Amniotic stem cell (primary cell): ENCODE results near the gene DAP3.
A peak's percentile ranks its signal among the peaks of the same experiment; 100 is the strongest.
"Not testable (repeated sequence)": the region's sequence is repeated elsewhere in the genome, so short reads cannot be mapped to it uniquely, and the experiment has no call there.

Experiments
- DNase-seq: peaks from one replicate; lab custom pipeline; 2025; lab: John Stamatoyannopoulos, UW

DAP3 gene

GRCh38 chr1:155681776-155682175 is 7.1 kb upstream of the DAP3 start:
- DNase-seq, result no peak

GRCh38 chr1:155687705-155688323 is 1.1 kb upstream of the DAP3 start:
- not testable (repeated sequence) for DNase-seq

- DNase-seq, result peak; percentile 81
Measured at GRCh38 chr1:155688324-155689080, 389 bp upstream of the DAP3 start, which contains the start of gene YY1AP1. Gene YY1AP1, minus strand, starts transcription at chr1:155688774. Its CDS starts 8,338 bp downstream, at chr1:155680436.

- no peak for DNase-seq
Measured at GRCh38 chr1:155691992-155692528, 3.2 kb downstream of the DAP3 start.

GRCh38 chr1:155694167-155694566 is 5.3 kb downstream of the DAP3 start:
- no peak for DNase-seq

GRCh38 chr1:155695072-155695471 is 6.2 kb downstream of the DAP3 start:
- no peak for DNase-seq

GRCh38 chr1:155695608-155696007 is 6.7 kb downstream of the DAP3 start:
- DNase-seq, result no peak

- DNase-seq, result no peak
Measured at GRCh38 chr1:155696524-155696923, 7.6 kb downstream of the DAP3 start.

- DNase-seq, result no peak
Measured at GRCh38 chr1:155697046-155697445, 8.2 kb downstream of the DAP3 start.

- DNase-seq, result not testable (repeated sequence)
Measured at GRCh38 chr1:155697616-155698015, 8.7 kb downstream of the DAP3 start.

- no peak for DNase-seq
Measured at GRCh38 chr1:155698382-155699038, 9.6 kb downstream of the DAP3 start.

- DNase-seq, result not testable (repeated sequence)
Measured at GRCh38 chr1:155699062-155699461, 10.2 kb downstream of the DAP3 start.

GRCh38 chr1:155701675-155702074 is 12.8 kb downstream of the DAP3 start:
- DNase-seq, result not testable (repeated sequence)

GRCh38 chr1:155703216-155703615 is 14.3 kb downstream of the DAP3 start:
- no peak for DNase-seq

- not testable (repeated sequence) for DNase-seq
Measured at GRCh38 chr1:155704414-155704813, 15.5 kb downstream of the DAP3 start.

- no peak for DNase-seq
Measured at GRCh38 chr1:155706139-155706538, 17.2 kb downstream of the DAP3 start.

GRCh38 chr1:155709391-155709790 is 20.5 kb downstream of the DAP3 start:
- no peak for DNase-seq

- not testable (repeated sequence) for DNase-seq
Measured at GRCh38 chr1:155711457-155711856, 22.6 kb downstream of the DAP3 start.

- not testable (repeated sequence) for DNase-seq
Measured at GRCh38 chr1:155712636-155713035, 23.7 kb downstream of the DAP3 start.

- DNase-seq, result no peak
Measured at GRCh38 chr1:155713075-155713474, 24.2 kb downstream of the DAP3 start.

GRCh38 chr1:155715056-155715455 is 26.2 kb downstream of the DAP3 start:
- not testable (repeated sequence) for DNase-seq

- DNase-seq, result no peak
Measured at GRCh38 chr1:155715777-155716176, 26.9 kb downstream of the DAP3 start.

GRCh38 chr1:155717041-155717440 is 28.1 kb downstream of the DAP3 start:
- no peak for DNase-seq
